ENCODE data around the gene VIT.

Gene VIT

GRCh38 chr2:36779462-36779861, 83.0 kb downstream of the VIT start:
- H3K36me3 ChIP-seq (replicated peaks): no peaks in the 10 kb centered on the region
- no peaks in the 10 kb centered on the region for H3K27me3 ChIP-seq (replicated peaks)
- no peak overlapping the region for H3K4me3 ChIP-seq (ENCODE audit: low read depth, low read length)
- DNase-seq: no peak
- in situ Hi-C loops (cut with HindIII; ENCODE audit: low pct_ligation_motif_present, low sequenced_read_pairs): no loop called here
- TF ChIP-seq CTCF (IDR thresholded peaks at IDR 0.05; ENCODE audit: low read depth, low read length, missing control alignments): no peak
- no peak overlapping the region for H3K27ac ChIP-seq

GRCh38 chr2:36780231-36780839, 83.8 kb downstream of the VIT start:
- in situ Hi-C loops (cut with HindIII; ENCODE audit: low pct_ligation_motif_present, low sequenced_read_pairs): no loop called here
- DNase-seq: peak; percentile 44
- H3K4me3 ChIP-seq (ENCODE audit: low read depth, low read length): no peak overlapping the region
- no peaks in the 10 kb centered on the region for H3K36me3 ChIP-seq (replicated peaks)
- no peaks in the 10 kb centered on the region for H3K27me3 ChIP-seq (replicated peaks)
- no peak overlapping the region for H3K27ac ChIP-seq
- peak; percentile 72 for TF ChIP-seq CTCF (IDR thresholded peaks at IDR 0.05; ENCODE audit: low read depth, low read length, missing control alignments)

GRCh38 chr2:36781907-36782720, 85.6 kb downstream of the VIT start:
- TF ChIP-seq CTCF (IDR thresholded peaks at IDR 0.05; ENCODE audit: low read depth, low read length, missing control alignments): no peak
- Histone ChIP-seq H3K36me3 (replicated peaks) (no peaks in the 10 kb centered on the region), H3K4me3 (ENCODE audit: low read depth, low read length) (peak overlapping the region; percentile 3), H3K27ac (no peak overlapping the region), H3K27me3 (replicated peaks) (no peaks in the 10 kb centered on the region)
- no peak for DNase-seq
- in situ Hi-C loops (cut with HindIII; ENCODE audit: low pct_ligation_motif_present, low sequenced_read_pairs): no loop called here

- DNase-seq: no peak
- no peak overlapping the region for H3K27ac ChIP-seq
- in situ Hi-C loops (cut with HindIII; ENCODE audit: low pct_ligation_motif_present, low sequenced_read_pairs): no loop called here
- no peak for TF ChIP-seq CTCF (IDR thresholded peaks at IDR 0.05; ENCODE audit: low read depth, low read length, missing control alignments)
- H3K36me3 ChIP-seq (replicated peaks): no peaks in the 10 kb centered on the region
- no peak overlapping the region for H3K4me3 ChIP-seq (ENCODE audit: low read depth, low read length)
- no peaks in the 10 kb centered on the region for H3K27me3 ChIP-seq (replicated peaks)
These were observed 86.7 kb downstream of the VIT start for GRCh38 chr2:36783246-36783645.

- Histone ChIP-seq H3K27ac (no peak overlapping the region), H3K4me3 (ENCODE audit: low read depth, low read length) (no peak overlapping the region), H3K27me3 (replicated peaks) (no peaks in the 10 kb centered on the region), H3K36me3 (replicated peaks) (no peaks in the 10 kb centered on the region)
- peak; percentile 97 for TF ChIP-seq CTCF (IDR thresholded peaks at IDR 0.05; ENCODE audit: low read depth, low read length, missing control alignments)
- DNase-seq: peak; percentile 77
- in situ Hi-C loops (cut with HindIII; ENCODE audit: low pct_ligation_motif_present, low sequenced_read_pairs): no loop called here
These were observed 88.8 kb downstream of the VIT start for GRCh38 chr2:36785179-36785795.
